GM12878 (cell line): ENCODE results near the gene NMBR. TPM values are rescaled to one million over a fixed set of nuclear protein-coding genes. Genes with fewer than 3 reads are reported as not detected.

Source experiments
- ATAC-seq: fragments of 200-7000 bp; cut with Tn5 transposase; 3 replicates; pipeline ENCODE4 v1.9.1; 2020; ENCODE audit warnings: mild to moderate bottlenecking, moderate library complexity
- BruUV-seq: library from RNA; stranded (reverse); fragments of 400-500 nt; replicated peaks from 2 replicates; lab custom pipeline; 2021; lab: Mats Ljungman, UMichigan
- CTCF ChIA-PET: fragments of 300-600 bp; sonication (Branson Sonifier 250); formaldehyde crosslinking; extraction: SDS; loops from one replicate; lab custom pipeline; 2021; ENCODE audit warnings: inconsistent platforms; lab: Yijun Ruan, JAX
- POLR2A ChIA-PET: fragments of 350-600 bp; formaldehyde crosslinking; extraction: SDS; loops from one replicate; lab custom pipeline; 2021; ENCODE audit warnings: inconsistent platforms; lab: Charles Lee
- RAD21 ChIA-PET: fragments of 300-600 bp; sonication (Branson Sonifier 250); formaldehyde crosslinking; loops from one replicate; lab custom pipeline; 2023; ENCODE audit warnings: antibody characterized with exemption; ENCODE audit not compliant: unreplicated experiment; lab: Charles Lee
- SMC1A ChIA-PET: fragments of 300-600 bp; sonication (Branson Sonifier 250); formaldehyde crosslinking; loops from one replicate; lab custom pipeline; 2023; ENCODE audit not compliant: unreplicated experiment, uncharacterized antibody; lab: Charles Lee
- DNase-seq: peaks from one replicate; pipeline ENCODE4 v3.0.0-alpha.2; 2011; ENCODE audit warnings: low read depth, low spot score
- FAIRE-seq: peaks from 3 replicates; lab custom pipeline; 2011; peaks lifted over from hg19 to GRCh38; lab: Jason Lieb, UNC
- H2AFZ ChIP-seq: 2 replicates; pipeline ENCODE4 v1.6.0; 2011; ENCODE audit warnings: low read depth, low read length, control low read depth; ENCODE audit not compliant: control insufficient read depth
- H3K27ac ChIP-seq: 2 replicates; pipeline ENCODE4 v1.5.1; 2011; ENCODE audit warnings: control low read depth; ENCODE audit not compliant: control insufficient read depth, insufficient read depth
- H3K27me3 ChIP-seq, 2 experiments: replicated peaks in 1 of 2; 2 replicates each; pipeline versions ENCODE4 v1.6.0 to v1.6.1; 2011; ENCODE audit warnings: low read length in 1 of 2; ENCODE audit not compliant: control insufficient read depth in 2 of 2, insufficient read depth in 2 of 2
- H3K36me3 ChIP-seq, 2 experiments: 2 replicates each; pipeline ENCODE4 v1.5.1; 2011; ENCODE audit warnings: low read length in 1 of 2; ENCODE audit not compliant: control insufficient read depth in 2 of 2, insufficient read depth in 2 of 2
- H3K4me1 ChIP-seq: 2 replicates; pipeline ENCODE4 v1.6.1; 2011; ENCODE audit warnings: mild to moderate bottlenecking, low read length, moderate library complexity, mixed read lengths; ENCODE audit not compliant: control insufficient read depth, insufficient read depth
- H3K4me2 ChIP-seq: 2 replicates; pipeline ENCODE4 v1.6.0; 2011; ENCODE audit warnings: control low read depth; ENCODE audit not compliant: control insufficient read depth, insufficient read depth
- H3K4me3 ChIP-seq: fragments of 200-600 bp; sonication (generic); 2 replicates; pipeline ENCODE4 v1.5.1; 2016
- H3K79me2 ChIP-seq: 2 replicates; pipeline ENCODE4 v1.6.0; 2011; ENCODE audit warnings: low read length; ENCODE audit not compliant: control insufficient read depth, insufficient read depth
- H3K9ac ChIP-seq: 2 replicates; pipeline ENCODE4 v1.8.0; 2011; ENCODE audit warnings: low read length, control low read depth, mixed read lengths; ENCODE audit not compliant: control insufficient read depth, insufficient read depth
- H3K9me3 ChIP-seq: replicated peaks from 3 replicates; pipeline ENCODE4 v1.5.1; 2011; ENCODE audit warnings: mild to moderate bottlenecking, low read length; ENCODE audit not compliant: control insufficient read depth, insufficient read depth
- H4K20me1 ChIP-seq: 2 replicates; pipeline ENCODE4 v1.6.0; 2011; ENCODE audit not compliant: control insufficient read depth, insufficient read depth
- ATF3 ChIP-seq: IDR thresholded peaks from 2 replicates; pipeline ENCODE4 v1.6.1; 2011; ENCODE audit warnings: low read depth, mild to moderate bottlenecking, low read length, moderate library complexity, borderline replicate concordance; ENCODE audit errors: extremely low read depth
- BRCA1 ChIP-seq: IDR thresholded peaks from 2 replicates; pipeline ENCODE4 v1.6.1; 2011; ENCODE audit warnings: low read depth, low read length, improper control_type of control experiment
- CBX3 ChIP-seq: fragments of 200-600 bp; sonication (generic); IDR thresholded peaks from 2 replicates; pipeline ENCODE4 v1.6.1; 2016; ENCODE audit warnings: low read depth, borderline replicate concordance
- CUX1 ChIP-seq: IDR thresholded peaks from 2 replicates; pipeline ENCODE4 v1.6.1; 2012; ENCODE audit warnings: improper control_type of control experiment, low read depth, low read length; ENCODE audit not compliant: insufficient replicate concordance
- HDAC6 ChIP-seq: fragments of 200-600 bp; sonication (generic); IDR thresholded peaks from one replicate; pipeline ENCODE4 v1.8.0; 2017; ENCODE audit warnings: antibody characterized with exemption; ENCODE audit not compliant: unreplicated experiment
- IKZF2 ChIP-seq, 2 experiments: fragments of 450-650 bp; IDR thresholded peaks; 2 replicates each; pipeline ENCODE4 v1.6.1; 2017; ENCODE audit warnings: mild to moderate bottlenecking in 2 of 2, moderate library complexity in 2 of 2
- SIX5 ChIP-seq: IDR thresholded peaks from 2 replicates; pipeline ENCODE4 v1.6.1; 2011; ENCODE audit warnings: mild to moderate bottlenecking, low read depth, low read length, moderate library complexity; ENCODE audit not compliant: severe bottlenecking
- TARDBP ChIP-seq: IDR thresholded peaks from 2 replicates; pipeline ENCODE4 v1.6.1; 2016; ENCODE audit warnings: borderline replicate concordance
- WGBS: methylation state at CpG from one replicate; pipeline ENCODE4 v1.1.6; 2016; ENCODE audit warnings: low lambda C conversion rate; ENCODE audit not compliant: insufficient replicate concordance, insufficient coverage; ENCODE audit errors: missing lambda C conversion rate; 5-methylcytosine and 5-hydroxymethylcytosine counted together
- in situ Hi-C: fragments of 300-500 bp; cut with MboI; formaldehyde crosslinking; loops from 9 replicates; pipeline ENCODE4 v1.14.3; 2018; ENCODE audit warnings: mixed read lengths
- intact Hi-C: fragments of 100-400 bp; cut with micrococcal nuclease; formaldehyde crosslinking; loops from one replicate; pipeline ENCODE4 v1.14.2; 2022; ENCODE audit not compliant: unreplicated experiment
- polyA plus RNA-seq, 11 experiments: library from polyadenylated mRNA; depleted of rRNA in 4 of 11; unstranded in 6 of 11; stranded (reverse) in 5 of 11; fragments of >200 nt; fragmentation: Nextera tagmentation in 4 of 11; fragmentation: Illumina TruSeq in 1 of 11; extraction: Ambion mirVana in 4 of 11; extraction: Trizol in 1 of 11; gene quantifications; 1 replicate in 1 of 11; 2 replicates in 10 of 11; pipeline versions ENCODE4 v1.2.1 to v1.2.3, GENCODE V29; 2011 to 2016; ENCODE audit warnings: inconsistent platforms in 2 of 11, missing spikeins in 2 of 11, low read depth in 1 of 11
- total RNA-seq, 4 experiments: library from RNA; depleted of rRNA in 3 of 4; stranded (reverse); fragments of >200 nt in 3 of 4; fragmentation: Illumina TruSeq in 1 of 4; extraction: Trizol in 1 of 4; gene quantifications; 2 replicates each; pipeline versions ENCODE4 v1.2.1 to v1.2.3, GENCODE V29; 2013 to 2021
- TF ChIP-seq, protein P1 (sequence below), 3 experiments: IDR thresholded peaks in 2 of 3; conservative IDR thresholded peaks in 1 of 3; 2 replicates each; pipeline ENCODE4 v1.5.1; 2011; ENCODE audit warnings: low read depth in 3 of 3, low read length in 3 of 3, mild to moderate bottlenecking in 3 of 3, control low read depth in 2 of 3, moderate library complexity in 2 of 3, inconsistent platforms in 1 of 3, mixed read lengths in 1 of 3; ENCODE audit not compliant: control insufficient read depth in 2 of 3, insufficient read depth in 1 of 3; ENCODE audit errors: extremely low read depth in 1 of 3
- TF ChIP-seq, protein P2 (sequence below): fragments of 150-350 bp; IDR thresholded peaks from 2 replicates; pipeline ENCODE4 v1.6.1; 2016; ENCODE audit warnings: low read depth, low read length

The NMBR gene
- total and polyA plus RNA-seq, 10 of the 15 experiments (the other 5 are each of a cell fraction or from before 2014, with no cell fraction given): not detected

DNA sequence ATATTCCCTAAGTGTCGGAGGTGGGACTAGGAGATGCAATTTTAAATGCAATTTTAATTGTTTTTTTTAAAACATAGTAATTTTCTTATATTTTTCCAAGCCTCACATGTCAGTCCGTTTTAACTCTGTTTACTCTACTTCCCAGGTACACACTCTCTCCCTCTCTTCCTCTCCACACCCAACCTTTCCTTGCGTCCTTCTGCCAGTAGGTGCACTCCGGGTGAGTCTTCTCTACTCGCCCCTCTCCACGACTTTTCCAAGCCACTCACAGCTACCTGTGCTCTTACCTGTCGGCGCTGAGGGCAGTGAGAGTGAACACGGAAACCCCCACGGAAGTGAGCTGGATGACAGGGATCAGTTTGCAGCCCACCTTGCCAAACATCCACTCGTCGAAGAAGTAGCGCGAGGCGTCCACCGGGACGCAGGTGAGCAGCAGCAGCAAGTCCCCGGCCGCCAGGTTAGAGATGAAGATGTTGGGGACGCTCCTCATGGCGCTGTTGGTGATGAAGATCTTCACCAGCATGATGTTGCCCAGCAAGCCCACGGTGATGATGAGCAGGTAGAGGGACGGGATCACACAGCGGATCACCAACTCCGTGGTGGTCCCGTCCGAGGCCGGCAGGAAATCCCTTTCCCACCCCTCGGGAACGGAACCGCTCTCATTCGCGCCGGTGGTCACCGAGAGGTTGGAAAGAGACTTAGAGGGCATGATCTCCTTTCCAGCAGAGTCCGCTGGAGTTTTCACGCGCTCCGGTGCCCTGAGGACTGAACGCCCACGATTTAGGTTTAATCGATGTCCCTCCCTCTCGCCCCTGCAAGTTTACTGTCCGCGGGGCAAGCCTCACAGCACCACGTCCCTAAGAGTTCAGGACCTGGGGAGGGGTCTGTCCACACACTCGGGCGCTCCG, 58.7 kb downstream of the NMBR start:
- Histone ChIP-seq H3K27me3 (no peaks in the 10 kb centered on the region), H3K4me1 (no peaks in the 10 kb centered on the region), H3K9ac (no peak overlapping the region), H3K4me2 (no peak overlapping the region), H3K4me3 (no peak overlapping the region), H3K27ac (no peak overlapping the region), H2AFZ (no peak overlapping the region), H3K36me3 (no peaks in the 10 kb centered on the region), H3K79me2 (no peaks in the 10 kb centered on the region), H4K20me1 (no peaks in the 10 kb centered on the region), H3K9me3 (no peaks in the 10 kb centered on the region)
- no TSS peak for BruUV-seq
- in situ Hi-C loops: no loop called here
- ChIA-PET CTCF (no interaction called here), POLR2A (no interaction called here), RAD21 (no interaction called here), SMC1A (interaction anchor here (0.7 kb wide), 1 partner anchor 54 kb away, joined by 5 read pairs; no protein-coding TSS in a partner anchor)
- intact Hi-C loops: no loop called here
- ATAC-seq: no peak
- DNase-seq: no peak
- no peak for FAIRE-seq
- 58% methylated on average over 49 of the region's 49 CpGs for WGBS
- TF ChIP-seq CBX3 (no peak), HDAC6 (no peak), ATF3 (no peak), IKZF2 (IDR thresholded peaks at IDR 0.05) (no peak), BRCA1 (no peak), TARDBP (no peak), CUX1 (no peak), SIX5 (no peak)
- TF ChIP-seq, protein P1, sequence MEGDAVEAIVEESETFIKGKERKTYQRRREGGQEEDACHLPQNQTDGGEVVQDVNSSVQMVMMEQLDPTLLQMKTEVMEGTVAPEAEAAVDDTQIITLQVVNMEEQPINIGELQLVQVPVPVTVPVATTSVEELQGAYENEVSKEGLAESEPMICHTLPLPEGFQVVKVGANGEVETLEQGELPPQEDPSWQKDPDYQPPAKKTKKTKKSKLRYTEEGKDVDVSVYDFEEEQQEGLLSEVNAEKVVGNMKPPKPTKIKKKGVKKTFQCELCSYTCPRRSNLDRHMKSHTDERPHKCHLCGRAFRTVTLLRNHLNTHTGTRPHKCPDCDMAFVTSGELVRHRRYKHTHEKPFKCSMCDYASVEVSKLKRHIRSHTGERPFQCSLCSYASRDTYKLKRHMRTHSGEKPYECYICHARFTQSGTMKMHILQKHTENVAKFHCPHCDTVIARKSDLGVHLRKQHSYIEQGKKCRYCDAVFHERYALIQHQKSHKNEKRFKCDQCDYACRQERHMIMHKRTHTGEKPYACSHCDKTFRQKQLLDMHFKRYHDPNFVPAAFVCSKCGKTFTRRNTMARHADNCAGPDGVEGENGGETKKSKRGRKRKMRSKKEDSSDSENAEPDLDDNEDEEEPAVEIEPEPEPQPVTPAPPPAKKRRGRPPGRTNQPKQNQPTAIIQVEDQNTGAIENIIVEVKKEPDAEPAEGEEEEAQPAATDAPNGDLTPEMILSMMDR (IDR thresholded peaks at IDR 0.05 in 2 of 3, conservative IDR thresholded peaks at IDR 0.05 in 1 of 3; ENCODE audit: control insufficient read depth in 2 of 3, extremely low read depth in 1 of 3, insufficient read depth in 1 of 3, low read depth in 3 of 3, low read length in 3 of 3): no peak
- TF ChIP-seq, protein P2, sequence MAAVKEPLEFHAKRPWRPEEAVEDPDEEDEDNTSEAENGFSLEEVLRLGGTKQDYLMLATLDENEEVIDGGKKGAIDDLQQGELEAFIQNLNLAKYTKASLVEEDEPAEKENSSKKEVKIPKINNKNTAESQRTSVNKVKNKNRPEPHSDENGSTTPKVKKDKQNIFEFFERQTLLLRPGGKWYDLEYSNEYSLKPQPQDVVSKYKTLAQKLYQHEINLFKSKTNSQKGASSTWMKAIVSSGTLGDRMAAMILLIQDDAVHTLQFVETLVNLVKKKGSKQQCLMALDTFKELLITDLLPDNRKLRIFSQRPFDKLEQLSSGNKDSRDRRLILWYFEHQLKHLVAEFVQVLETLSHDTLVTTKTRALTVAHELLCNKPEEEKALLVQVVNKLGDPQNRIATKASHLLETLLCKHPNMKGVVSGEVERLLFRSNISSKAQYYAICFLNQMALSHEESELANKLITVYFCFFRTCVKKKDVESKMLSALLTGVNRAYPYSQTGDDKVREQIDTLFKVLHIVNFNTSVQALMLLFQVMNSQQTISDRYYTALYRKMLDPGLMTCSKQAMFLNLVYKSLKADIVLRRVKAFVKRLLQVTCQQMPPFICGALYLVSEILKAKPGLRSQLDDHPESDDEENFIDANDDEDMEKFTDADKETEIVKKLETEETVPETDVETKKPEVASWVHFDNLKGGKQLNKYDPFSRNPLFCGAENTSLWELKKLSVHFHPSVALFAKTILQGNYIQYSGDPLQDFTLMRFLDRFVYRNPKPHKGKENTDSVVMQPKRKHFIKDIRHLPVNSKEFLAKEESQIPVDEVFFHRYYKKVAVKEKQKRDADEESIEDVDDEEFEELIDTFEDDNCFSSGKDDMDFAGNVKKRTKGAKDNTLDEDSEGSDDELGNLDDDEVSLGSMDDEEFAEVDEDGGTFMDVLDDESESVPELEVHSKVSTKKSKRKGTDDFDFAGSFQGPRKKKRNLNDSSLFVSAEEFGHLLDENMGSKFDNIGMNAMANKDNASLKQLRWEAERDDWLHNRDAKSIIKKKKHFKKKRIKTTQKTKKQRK: no peak
